Activated CD8-positive, alpha-beta T cell treated with anti-CD3 and anti-CD28 coated beads, Interleukin-2, amount 10 ng/mL, durations not matched to agents 7 days and 5 days (primary cell): Measurements from ENCODE around the gene PFKL. TPM values are rescaled to one million over a fixed set of nuclear protein-coding genes. Genes with fewer than 3 reads are reported as not detected.

ENCODE experiments used
- ATAC-seq: fragments of 150-1000 bp; cut with Tn5 transposase; one replicate; pipeline ENCODE4 v1.10.0; 2021; ENCODE audit warnings: moderate library complexity
- CTCF ChIA-PET: fragments of 350-600 bp; sonication (Branson Sonifier 250); formaldehyde crosslinking; loops from one replicate; lab custom pipeline; 2021; ENCODE audit warnings: antibody characterized with exemption; lab: Charles Lee
- POLR2A ChIA-PET: fragments of 350-600 bp; sonication (Branson Sonifier 250); formaldehyde crosslinking; loops from one replicate; lab custom pipeline; 2021; ENCODE audit warnings: antibody characterized with exemption; lab: Charles Lee
- DNase-seq: peaks from one replicate; pipeline ENCODE4 v3.0.0-alpha.2; 2020
- H3K27ac Mint-ChIP-seq: one replicate; pipeline ENCODE4 v1.8.0; 2021; ENCODE audit warnings: mild to moderate bottlenecking, mixed read lengths
- H3K27me3 Mint-ChIP-seq: one replicate; pipeline ENCODE4 v1.8.0; 2021; ENCODE audit warnings: low read depth, mixed read lengths
- H3K36me3 Mint-ChIP-seq: one replicate; pipeline ENCODE4 v1.8.0; 2021; ENCODE audit warnings: low read depth, mixed read lengths
- H3K4me1 Mint-ChIP-seq: one replicate; pipeline ENCODE4 v1.8.0; 2021; ENCODE audit warnings: low read depth, mixed read lengths
- H3K4me3 Mint-ChIP-seq: one replicate; pipeline ENCODE4 v1.8.0; 2021; ENCODE audit warnings: mild to moderate bottlenecking, mixed read lengths
- H3K9me3 Mint-ChIP-seq: one replicate; pipeline ENCODE4 v1.8.0; 2022; ENCODE audit warnings: mixed read lengths; ENCODE audit not compliant: insufficient read depth
- total RNA-seq, 2 experiments: library from RNA; stranded (reverse); gene quantifications; one replicate each; pipeline ENCODE4 v1.2.3, GENCODE V29; 2021

Gene PFKL
- total RNA-seq, 2 experiments from 2014 or later = 191 to 199 TPM

DNA sequence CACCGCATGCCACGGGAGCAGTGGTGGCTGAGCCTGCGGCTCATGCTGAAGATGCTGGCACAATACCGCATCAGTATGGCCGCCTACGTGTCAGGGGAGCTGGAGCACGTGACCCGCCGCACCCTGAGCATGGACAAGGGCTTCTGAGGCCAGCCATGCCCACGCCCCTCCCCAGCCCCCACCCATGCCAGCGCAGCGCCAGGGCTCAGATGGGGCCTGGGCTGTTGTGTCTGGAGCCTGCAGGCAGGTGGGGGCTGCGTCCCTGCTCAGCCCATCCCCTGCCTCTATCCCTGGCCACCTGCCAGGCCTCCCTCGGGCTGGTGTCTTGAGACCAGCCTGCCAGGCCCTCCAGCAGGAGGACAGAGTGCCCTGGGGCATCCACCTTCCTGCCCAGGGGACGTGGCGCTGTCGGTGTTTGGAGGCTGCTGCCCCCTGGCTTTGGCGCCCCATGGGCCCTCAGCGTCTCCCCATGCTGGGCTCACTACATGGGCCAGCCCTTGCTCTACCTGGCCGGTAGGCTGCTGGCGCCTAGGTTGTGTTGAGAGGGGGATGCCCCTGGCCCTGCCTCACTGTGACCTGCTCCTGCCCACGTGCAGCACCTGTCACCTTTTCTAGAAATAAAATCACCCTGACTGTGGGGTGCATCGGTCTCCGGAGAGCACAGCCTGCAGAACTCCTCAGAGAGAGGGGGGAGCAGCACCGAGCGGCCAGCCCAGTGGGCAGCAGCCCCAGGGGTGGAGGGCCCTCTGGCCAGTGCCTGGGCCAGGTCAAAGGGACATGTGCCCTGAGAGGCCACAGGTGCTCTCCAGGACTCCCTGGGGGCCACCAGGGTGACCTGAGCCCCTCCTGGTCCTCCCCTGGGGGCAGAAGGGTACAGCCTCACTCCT is 27.1 kb downstream of the PFKL start:
- H3K27me3 Mint-ChIP-seq = no peaks in the 10 kb centered on the region
- H3K4me3 Mint-ChIP-seq = no peak overlapping the region
- H3K36me3 Mint-ChIP-seq = peaks cover 13% of the 10 kb centered on the region
- DNase-seq (no peak), ATAC-seq (no peak)
- H3K4me1 Mint-ChIP-seq = no peaks in the 10 kb centered on the region
- CTCF ChIA-PET = interaction anchor here (1.0 kb wide), 1 partner anchor 29 kb away, joined by 3 read pairs; no protein-coding TSS in a partner anchor
- H3K9me3 Mint-ChIP-seq = no peaks in the 10 kb centered on the region
- no peak overlapping the region for H3K27ac Mint-ChIP-seq
- POLR2A ChIA-PET = interaction anchor here (1.2 kb wide), 1 partner anchor 11 kb away, joined by 5 read pairs; no protein-coding TSS in a partner anchor

DNA sequence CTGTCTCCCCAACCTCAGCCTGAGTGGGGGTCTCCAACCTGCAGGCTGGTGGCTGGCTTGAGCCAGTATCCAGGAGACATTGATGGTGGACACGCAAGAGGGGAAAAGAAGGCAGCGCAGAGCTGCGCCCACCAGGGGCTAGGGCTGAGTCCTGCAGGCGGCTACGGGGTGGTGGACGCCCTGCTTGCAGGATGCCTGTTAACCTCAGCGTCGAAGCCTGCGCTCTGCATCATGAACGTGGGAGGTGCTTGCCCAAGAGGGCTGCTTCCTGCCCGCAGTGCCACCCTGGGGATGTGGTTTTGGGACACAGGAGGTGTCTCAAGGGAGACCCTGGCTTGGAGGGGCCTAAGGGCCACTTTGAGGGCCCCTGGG is 27.7 kb downstream of the PFKL start:
- no peak overlapping the region for H3K4me3 Mint-ChIP-seq
- H3K36me3 Mint-ChIP-seq = peaks cover 13% of the 10 kb centered on the region
- ATAC-seq (no peak), DNase-seq (no peak)
- CTCF ChIA-PET = interaction anchor here (1.0 kb wide), 1 partner anchor 30 kb away, joined by 3 read pairs; no protein-coding TSS in a partner anchor
- no peak overlapping the region for H3K27ac Mint-ChIP-seq
- POLR2A ChIA-PET = interaction anchor here (0.6 to 1.2 kb wide), 2 partner anchors 11 to 19 kb away, joined by 3 to 5 read pairs; no protein-coding TSS in a partner anchor
- no peaks in the 10 kb centered on the region for H3K27me3 Mint-ChIP-seq
- no peaks in the 10 kb centered on the region for H3K4me1 Mint-ChIP-seq
- H3K9me3 Mint-ChIP-seq = no peaks in the 10 kb centered on the region

DNA sequence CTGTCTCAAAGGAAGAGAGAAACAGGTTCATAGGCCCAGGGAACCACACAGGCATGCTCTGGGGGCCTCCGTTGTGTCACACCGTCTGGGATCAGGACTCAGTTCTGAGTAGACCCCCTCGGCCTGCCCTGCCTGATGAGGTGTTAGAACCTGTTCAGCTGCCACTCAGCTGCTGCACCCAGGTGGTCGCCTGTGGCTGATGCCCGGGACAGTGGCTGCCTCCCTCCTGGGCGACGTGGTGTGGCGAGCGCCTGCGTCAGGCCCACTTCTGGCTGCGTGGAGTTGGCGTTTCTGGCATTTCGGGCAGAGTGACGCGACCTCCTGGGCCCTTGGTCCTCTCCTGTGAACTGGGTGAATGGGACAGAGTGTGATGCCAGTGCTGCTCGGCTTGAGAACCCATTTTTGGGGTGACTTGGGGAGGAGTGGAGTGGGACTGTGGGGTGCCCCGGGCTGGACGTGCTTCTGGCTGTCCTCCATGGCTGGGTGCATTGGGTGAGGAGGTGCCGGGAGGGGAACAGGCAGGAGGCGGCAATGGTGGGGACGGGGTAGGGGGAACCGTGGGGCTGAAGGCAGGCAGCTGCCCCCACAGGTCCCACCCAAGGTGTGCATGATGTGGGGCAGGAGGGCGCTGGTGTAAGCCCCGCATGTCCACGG is 28.5 kb downstream of the PFKL start:
- ChIA-PET CTCF (interaction anchor here (1.0 kb wide), 1 partner anchor 31 kb away, joined by 3 read pairs; no protein-coding TSS in a partner anchor), POLR2A (interaction anchor here (0.6 to 1.2 kb wide), 2 partner anchors 10 to 19 kb away, joined by 3 to 5 read pairs; no protein-coding TSS in a partner anchor)
- Mint-ChIP-seq H3K9me3 (no peaks in the 10 kb centered on the region), H3K36me3 (peaks cover 10% of the 10 kb centered on the region), H3K27ac (peak overlapping the region; percentile 25), H3K27me3 (no peaks in the 10 kb centered on the region), H3K4me3 (no peak overlapping the region), H3K4me1 (no peaks in the 10 kb centered on the region)
- DNase-seq (no peak), ATAC-seq (no peak)

DNA sequence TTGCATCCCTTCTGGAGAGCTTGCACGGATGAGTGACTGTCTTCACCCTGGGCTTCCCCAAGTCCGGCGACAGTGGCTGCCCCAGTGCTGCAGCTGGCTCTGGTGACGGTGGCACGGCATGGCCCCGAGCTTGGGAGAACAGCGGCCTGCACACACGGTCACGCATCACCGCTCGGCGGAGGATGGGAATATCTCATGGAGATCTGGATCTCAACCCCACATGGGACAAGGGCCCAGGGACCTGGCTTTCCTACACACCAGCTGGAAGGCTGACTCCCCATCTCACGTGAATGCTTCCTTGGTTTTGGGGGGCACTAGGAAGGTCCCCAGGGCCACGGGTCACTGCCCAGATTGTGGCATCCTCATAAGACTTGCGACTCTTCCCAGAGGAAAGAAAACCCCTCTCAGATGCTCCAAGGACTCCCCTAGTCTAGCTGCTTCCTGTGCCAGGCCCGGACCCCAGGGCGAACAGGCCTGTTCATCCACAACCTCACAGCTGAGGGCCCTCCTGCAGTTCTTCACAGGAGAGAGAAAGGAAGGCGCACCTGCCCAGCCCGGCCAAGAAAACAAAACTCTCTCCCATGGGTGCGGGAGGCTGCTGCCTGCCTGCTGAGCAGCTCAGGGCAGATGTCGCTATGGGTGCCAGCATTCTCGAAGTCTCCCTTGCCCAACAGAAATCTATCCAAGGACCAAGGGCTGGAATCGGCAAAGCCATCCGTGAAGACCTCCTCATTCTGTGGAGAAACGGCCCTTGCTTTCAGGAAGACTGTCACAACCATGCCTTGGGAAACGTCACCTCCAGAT is 29.4 kb downstream of the PFKL start:
- Mint-ChIP-seq H3K9me3 (no peaks in the 10 kb centered on the region), H3K36me3 (peaks cover 10% of the 10 kb centered on the region), H3K27ac (no peak overlapping the region), H3K4me3 (no peak overlapping the region), H3K4me1 (no peaks in the 10 kb centered on the region), H3K27me3 (no peaks in the 10 kb centered on the region)
- ATAC-seq = no peak
- CTCF ChIA-PET = no interaction called here
- POLR2A ChIA-PET = interaction anchor here (0.6 kb wide), 1 partner anchor 76 kb away, joined by 3 read pairs; no protein-coding TSS in a partner anchor
- no peak for DNase-seq

DNA sequence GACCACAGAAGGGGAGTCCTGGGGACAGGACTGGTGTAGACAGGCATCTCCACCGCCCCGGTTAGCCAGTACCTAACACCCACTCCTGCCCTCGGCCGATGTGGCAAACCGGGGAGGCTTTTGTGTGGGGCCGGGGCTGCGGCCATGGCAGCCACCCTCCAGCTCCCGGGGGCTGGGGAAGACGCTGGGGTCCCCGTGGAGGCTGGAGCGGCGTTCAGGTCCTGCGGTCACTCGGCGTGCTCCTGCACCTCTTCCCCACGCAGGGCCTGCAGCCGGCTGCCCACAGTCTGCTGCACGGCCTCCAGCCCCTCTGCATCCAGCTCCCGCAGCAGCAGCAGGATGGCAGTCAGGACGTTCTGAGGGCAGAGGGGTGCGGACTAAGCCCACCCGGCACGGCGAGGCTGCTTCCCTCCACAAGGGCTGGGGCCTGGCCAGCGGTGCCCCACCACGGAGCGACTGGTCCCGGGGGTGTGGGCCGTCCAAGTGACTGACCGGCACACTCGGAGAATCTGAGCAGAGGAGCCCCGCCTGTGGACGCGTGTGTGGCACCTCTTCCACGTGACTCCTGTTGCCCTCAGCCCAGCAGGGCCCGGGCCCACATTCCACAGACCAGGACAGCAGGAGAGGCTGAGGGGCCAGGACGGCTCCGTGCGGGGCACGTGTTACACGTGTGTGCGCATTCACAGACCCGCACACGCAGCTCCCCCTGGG is 30.3 kb downstream of the PFKL start:
- CTCF ChIA-PET = no interaction called here
- no peaks in the 10 kb centered on the region for H3K4me1 Mint-ChIP-seq
- POLR2A ChIA-PET = no interaction called here
- no peak for DNase-seq
- no peaks in the 10 kb centered on the region for H3K27me3 Mint-ChIP-seq
- no peak overlapping the region for H3K4me3 Mint-ChIP-seq
- no peak for ATAC-seq
- H3K27ac Mint-ChIP-seq = no peak overlapping the region
- H3K9me3 Mint-ChIP-seq = no peaks in the 10 kb centered on the region
- H3K36me3 Mint-ChIP-seq = peaks cover 6% of the 10 kb centered on the region

DNA sequence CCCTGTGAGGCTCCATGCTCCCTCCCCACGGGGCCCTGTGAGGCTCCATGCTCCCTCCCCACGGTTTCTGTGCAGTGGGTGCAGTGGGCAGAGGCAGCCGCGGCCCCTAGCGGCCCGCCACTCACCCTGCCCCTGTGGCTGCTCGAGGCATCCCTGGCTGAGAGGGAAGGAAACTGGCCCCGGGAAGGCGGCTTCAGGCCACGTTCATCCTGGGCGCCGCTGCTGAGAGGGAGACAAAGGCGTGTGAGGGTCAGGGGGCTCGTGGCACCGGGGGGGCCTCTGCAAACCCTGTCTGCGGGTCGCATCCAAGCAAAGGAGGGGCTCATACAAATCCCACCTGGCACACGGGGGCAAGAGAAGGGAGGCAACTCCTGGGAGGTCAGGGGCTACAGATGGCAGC is 30.8 kb downstream of the PFKL start:
- DNase-seq (no peak), ATAC-seq (no peak)
- H3K4me3 Mint-ChIP-seq = no peak overlapping the region
- no peaks in the 10 kb centered on the region for H3K4me1 Mint-ChIP-seq
- H3K9me3 Mint-ChIP-seq = no peaks in the 10 kb centered on the region
- POLR2A ChIA-PET = no interaction called here
- CTCF ChIA-PET = no interaction called here
- no peaks in the 10 kb centered on the region for H3K27me3 Mint-ChIP-seq
- H3K27ac Mint-ChIP-seq = peak overlapping the region; percentile 25
- peaks cover 4% of the 10 kb centered on the region for H3K36me3 Mint-ChIP-seq

DNA sequence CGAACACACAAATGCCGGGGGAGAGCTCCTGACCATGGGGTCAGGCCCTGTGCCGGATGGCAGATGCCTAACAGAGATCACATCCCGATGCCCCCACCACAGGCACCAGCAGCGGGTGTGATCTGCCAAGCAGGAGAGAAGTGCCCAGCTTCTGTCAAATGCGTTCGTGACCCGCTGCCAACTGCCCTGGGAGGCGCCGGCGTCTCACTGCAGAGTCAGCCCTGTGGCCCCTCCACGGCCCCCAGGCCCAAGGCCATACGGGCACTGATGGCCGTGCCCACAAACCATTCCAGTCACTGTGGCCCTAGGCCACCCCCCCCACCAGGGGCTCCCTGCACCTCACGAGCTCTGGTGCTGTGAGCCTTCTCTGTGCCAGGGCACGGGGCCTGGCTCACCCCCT is 31.4 kb downstream of the PFKL start:
- POLR2A ChIA-PET = no interaction called here
- Mint-ChIP-seq H3K36me3 (peaks cover 4% of the 10 kb centered on the region), H3K27me3 (no peaks in the 10 kb centered on the region), H3K4me1 (no peaks in the 10 kb centered on the region), H3K27ac (no peak overlapping the region), H3K9me3 (no peaks in the 10 kb centered on the region), H3K4me3 (no peak overlapping the region)
- ATAC-seq (no peak), DNase-seq (no peak)
- CTCF ChIA-PET = no interaction called here

DNA sequence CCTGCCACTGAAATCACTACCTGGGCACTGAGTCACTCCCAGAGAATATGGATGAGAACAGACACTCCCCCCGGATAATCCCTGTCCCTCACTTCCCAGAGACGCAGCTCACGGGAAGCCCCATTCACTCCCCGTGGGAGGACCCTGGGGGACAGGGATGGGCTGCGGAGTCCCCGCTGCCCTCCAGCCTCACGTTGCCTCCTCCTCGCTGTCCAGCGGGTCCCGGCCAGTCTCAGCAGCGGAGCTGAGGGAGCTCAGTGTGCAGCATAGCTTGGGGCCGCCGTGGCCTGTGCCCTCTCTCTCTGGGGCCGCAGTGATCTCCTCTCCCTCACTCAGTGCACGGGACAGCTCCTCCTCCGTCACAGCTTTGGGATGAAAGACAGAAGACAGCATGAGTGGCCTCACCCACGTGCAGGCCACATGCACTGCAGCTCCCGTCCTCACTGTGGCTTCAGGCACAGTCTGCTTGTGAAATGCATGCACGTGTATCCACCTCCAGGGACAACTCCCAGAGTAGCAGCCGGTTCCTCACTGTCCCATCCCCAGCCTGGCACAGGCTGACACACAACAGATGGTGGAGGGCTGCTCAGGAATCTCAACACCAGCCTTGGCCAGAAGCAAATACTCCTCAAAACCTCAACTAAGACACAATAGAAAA is 31.9 kb downstream of the PFKL start:
- ChIA-PET POLR2A (no interaction called here), CTCF (no interaction called here)
- Mint-ChIP-seq H3K27ac (no peak overlapping the region), H3K36me3 (peaks cover 4% of the 10 kb centered on the region), H3K9me3 (no peaks in the 10 kb centered on the region), H3K4me3 (no peak overlapping the region), H3K27me3 (no peaks in the 10 kb centered on the region), H3K4me1 (no peaks in the 10 kb centered on the region)
- DNase-seq (no peak), ATAC-seq (no peak)

DNA sequence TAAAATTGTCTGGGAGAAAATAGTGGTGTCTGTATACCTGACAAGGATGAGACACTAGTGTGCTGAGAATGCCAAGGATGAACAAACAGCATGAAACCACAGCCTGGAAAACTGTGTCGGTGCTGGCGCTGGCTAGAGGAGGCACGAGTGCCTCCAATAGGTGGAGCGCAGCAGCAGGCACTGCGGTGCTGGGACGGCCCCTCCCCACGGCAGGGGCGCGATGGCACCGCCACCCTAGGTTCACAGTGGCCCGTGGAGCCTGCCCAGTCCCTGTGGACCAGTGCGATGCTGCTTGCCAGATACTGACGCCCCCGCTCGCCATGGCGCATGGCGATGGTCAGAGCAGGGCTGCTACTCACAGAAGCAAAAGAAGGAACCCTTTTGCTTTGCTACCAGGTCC is 32.5 kb downstream of the PFKL start:
- CTCF ChIA-PET = interaction anchor here (0.9 kb wide), 1 partner anchor 17 kb away, joined by 3 read pairs; no protein-coding TSS in a partner anchor
- no peak overlapping the region for H3K4me3 Mint-ChIP-seq
- H3K27me3 Mint-ChIP-seq = no peaks in the 10 kb centered on the region
- POLR2A ChIA-PET = no interaction called here
- no peak overlapping the region for H3K27ac Mint-ChIP-seq
- DNase-seq (no peak), ATAC-seq (no peak)
- H3K4me1 Mint-ChIP-seq = no peaks in the 10 kb centered on the region
- H3K9me3 Mint-ChIP-seq = no peaks in the 10 kb centered on the region
- peaks cover 5% of the 10 kb centered on the region for H3K36me3 Mint-ChIP-seq

DNA sequence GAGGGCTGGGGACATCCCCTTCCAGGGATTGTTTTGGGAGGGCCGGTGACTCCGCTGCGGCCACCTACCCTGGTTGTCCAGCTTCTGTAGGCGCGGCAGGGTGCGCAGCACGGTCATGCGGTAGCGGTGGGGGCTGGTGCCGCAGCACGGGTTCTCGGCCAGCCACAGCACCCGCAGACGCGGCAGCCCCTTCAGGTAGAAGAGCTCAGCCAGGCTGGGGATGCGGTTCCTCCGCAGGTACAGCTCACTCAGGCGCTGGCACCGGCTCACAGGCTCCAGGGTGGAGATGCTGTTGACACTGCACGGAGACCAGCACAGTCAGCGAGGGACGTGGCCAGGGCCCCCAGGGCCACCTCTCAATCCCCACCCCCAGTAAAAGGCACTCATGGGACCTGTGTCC is 33.1 kb downstream of the PFKL start:
- no peaks in the 10 kb centered on the region for H3K9me3 Mint-ChIP-seq
- H3K4me1 Mint-ChIP-seq = peaks cover 6% of the 10 kb centered on the region
- H3K4me3 Mint-ChIP-seq = no peak overlapping the region
- H3K27ac Mint-ChIP-seq = no peak overlapping the region
- CTCF ChIA-PET = interaction anchor here (0.9 kb wide), 1 partner anchor 17 kb away, joined by 3 read pairs; no protein-coding TSS in a partner anchor
- ATAC-seq (no peak), DNase-seq (no peak)
- POLR2A ChIA-PET = no interaction called here
- no peaks in the 10 kb centered on the region for H3K27me3 Mint-ChIP-seq
- peaks cover 9% of the 10 kb centered on the region for H3K36me3 Mint-ChIP-seq
